ENCODE results near the gene IL2.

The IL2 gene

GRCh38 chr4:122475233-122475632 lies 18.7 kb upstream of the IL2 start:
- Histone ChIP-seq H3K9me3 (no peaks in the 10 kb centered on the region), H3K27me3 (no peaks in the 10 kb centered on the region), H3K4me1 (ENCODE audit: control insufficient read depth in 1 of 2, insufficient read depth in 1 of 2, low read depth in 1 of 2, low read length in 1 of 2) (no peaks in the 10 kb centered on the region), H3K36me3 (no peaks in the 10 kb centered on the region), H3K4me3 (ENCODE audit: low read depth in 1 of 2, low read length in 1 of 2) (no peak overlapping the region), H3K27ac (no peak overlapping the region)
- TF ChIP-seq CTCF (IDR thresholded peaks at IDR 0.05) = no peak

GRCh38 chr4:122469457-122469856 lies 12.9 kb upstream of the IL2 start:
- no peaks in the 10 kb centered on the region for H3K27me3 ChIP-seq
- H3K4me3 ChIP-seq (ENCODE audit: low read depth in 1 of 2, low read length in 1 of 2) = no peak overlapping the region
- TF ChIP-seq CTCF (IDR thresholded peaks at IDR 0.05) = no peak
- H3K36me3 ChIP-seq = no peaks in the 10 kb centered on the region
- no peak overlapping the region for H3K27ac ChIP-seq
- H3K4me1 ChIP-seq (ENCODE audit: control insufficient read depth in 1 of 2, insufficient read depth in 1 of 2, low read depth in 1 of 2, low read length in 1 of 2) = no peaks in the 10 kb centered on the region
- no peaks in the 10 kb centered on the region for H3K9me3 ChIP-seq

GRCh38 chr4:122458625-122459024 lies 2.1 kb upstream of the IL2 start:
- H3K27ac ChIP-seq = no peak overlapping the region
- H3K9me3 ChIP-seq = no peaks in the 10 kb centered on the region
- no peak overlapping the region for H3K4me3 ChIP-seq (ENCODE audit: low read depth in 1 of 2, low read length in 1 of 2)
- no peak for TF ChIP-seq CTCF (IDR thresholded peaks at IDR 0.05)
- H3K27me3 ChIP-seq = no peaks in the 10 kb centered on the region
- H3K4me1 ChIP-seq (ENCODE audit: control insufficient read depth in 1 of 2, insufficient read depth in 1 of 2, low read depth in 1 of 2, low read length in 1 of 2) = no peaks in the 10 kb centered on the region
- H3K36me3 ChIP-seq = no peaks in the 10 kb centered on the region

GRCh38 chr4:122453384-122453995 lies 3.0 kb downstream of the IL2 start:
- no peaks in the 10 kb centered on the region for H3K4me1 ChIP-seq (ENCODE audit: control insufficient read depth in 1 of 2, insufficient read depth in 1 of 2, low read depth in 1 of 2, low read length in 1 of 2)
- no peaks in the 10 kb centered on the region for H3K9me3 ChIP-seq
- no peaks in the 10 kb centered on the region for H3K27me3 ChIP-seq
- no peak overlapping the region for H3K4me3 ChIP-seq (ENCODE audit: low read depth in 1 of 2, low read length in 1 of 2)
- H3K36me3 ChIP-seq = no peaks in the 10 kb centered on the region
- no peak for TF ChIP-seq CTCF (IDR thresholded peaks at IDR 0.05)
- no peak overlapping the region for H3K27ac ChIP-seq

- H3K4me1 ChIP-seq (ENCODE audit: control insufficient read depth in 1 of 2, insufficient read depth in 1 of 2, low read depth in 1 of 2, low read length in 1 of 2) = no peaks in the 10 kb centered on the region
- TF ChIP-seq CTCF (IDR thresholded peaks at IDR 0.05) = no peak
- no peaks in the 10 kb centered on the region for H3K27me3 ChIP-seq
- H3K36me3 ChIP-seq = no peaks in the 10 kb centered on the region
- H3K4me3 ChIP-seq (ENCODE audit: low read depth in 1 of 2, low read length in 1 of 2) = no peak overlapping the region
- H3K9me3 ChIP-seq = no peaks in the 10 kb centered on the region
- no peak overlapping the region for H3K27ac ChIP-seq
Observed at GRCh38 chr4:122450847-122451246, 5.7 kb downstream of the IL2 start.

GRCh38 chr4:122434285-122434684 lies 22.2 kb downstream of the IL2 start:
- TF ChIP-seq CTCF (IDR thresholded peaks at IDR 0.05) = no peak
- Histone ChIP-seq H3K27me3 (no peaks in the 10 kb centered on the region), H3K9me3 (no peaks in the 10 kb centered on the region), H3K4me3 (ENCODE audit: low read depth in 1 of 2, low read length in 1 of 2) (no peak overlapping the region), H3K4me1 (ENCODE audit: control insufficient read depth in 1 of 2, insufficient read depth in 1 of 2, low read depth in 1 of 2, low read length in 1 of 2) (no peaks in the 10 kb centered on the region), H3K36me3 (no peaks in the 10 kb centered on the region), H3K27ac (no peak overlapping the region)
